Ovary (tissue), 3 donors: ENCODE results near the gene PI4KA.

Experiments
- CTCF ChIP-seq, 3 donors: fragments of 450-650 bp in 2 of 3; fragments of 200-600 bp in 1 of 3; IDR thresholded peaks; one replicate each; pipeline versions ENCODE4 v1.5.1 to v1.8.0; 2016 to 2022; ENCODE audit warnings: antibody characterized with exemption in 3 of 3, mild to moderate bottlenecking in 1 of 3
- EP300 ChIP-seq: sonication (generic); formaldehyde crosslinking; IDR thresholded peaks from one replicate; pipeline ENCODE4 v1.6.1; 2017; ENCODE audit warnings: antibody characterized with exemption
- POLR2A ChIP-seq: fragments of 450-650 bp; IDR thresholded peaks from one replicate; pipeline ENCODE4 v1.6.1; 2017; ENCODE audit warnings: antibody characterized with exemption, mild to moderate bottlenecking, moderate library complexity
- donor health status: DM: no; HTN: no; CAD: no.

- TF ChIP-seq CTCF (IDR thresholded peaks at IDR 0.05) = no peak
- TF ChIP-seq EP300 = no peak
- TF ChIP-seq POLR2A = no peak
Measured at GRCh38 chr22:20889904-20890540, 31.4 kb upstream of the PI4KA start.
